GM18520 (cell line): ENCODE data around the gene HAGH.

ENCODE experiments used
- ATAC-seq: cut with Tn5 transposase; IDR thresholded peaks from one replicate; pipeline ENCODE4 v1.9.1; 2021; ENCODE audit not compliant: unreplicated experiment

Gene HAGH

DNA sequence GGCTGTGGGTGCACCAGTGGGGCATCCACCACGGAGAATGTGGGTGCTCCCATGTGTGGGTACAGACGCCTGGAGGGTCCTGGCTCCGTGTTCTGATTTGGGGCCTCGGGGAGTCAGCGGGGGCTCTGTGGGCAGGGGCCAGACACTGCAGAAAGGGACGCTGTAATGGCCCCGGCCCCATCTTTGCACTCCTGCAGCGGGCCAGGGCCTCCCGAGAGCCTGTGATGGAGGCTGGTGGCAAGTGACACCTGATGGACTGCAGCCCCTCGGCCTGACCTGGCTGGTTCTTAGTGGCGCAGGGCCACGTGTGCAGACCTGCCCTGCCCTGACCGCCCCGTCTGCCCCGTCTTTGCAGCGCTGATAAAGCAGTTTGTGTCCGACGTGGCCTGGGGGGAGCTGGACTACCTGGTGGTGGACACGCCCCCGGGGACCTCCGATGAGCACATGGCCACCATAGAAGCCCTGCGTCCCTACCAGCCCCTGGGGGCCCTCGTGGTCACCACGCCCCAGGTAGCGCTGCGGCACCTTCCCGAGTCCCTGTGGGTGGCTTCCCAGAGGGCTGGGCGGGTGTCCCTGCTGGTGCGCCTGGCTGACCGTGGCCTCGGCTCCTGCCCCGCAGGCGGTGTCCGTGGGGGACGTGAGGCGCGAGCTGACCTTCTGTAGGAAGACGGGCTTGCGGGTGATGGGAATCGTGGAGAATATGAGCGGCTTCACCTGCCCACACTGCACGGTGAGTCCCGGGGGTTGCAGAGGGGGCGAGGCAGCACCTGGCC lies 39.1 kb downstream of the HAGH start:
- no peak for ATAC-seq

- no peak for ATAC-seq
These were observed 39.6 kb downstream of the HAGH start for GRCh38 chr16:1787056-1787321.

GRCh38 chr16:1786242-1787055 lies 40.2 kb downstream of the HAGH start:
- ATAC-seq, result no peak

DNA sequence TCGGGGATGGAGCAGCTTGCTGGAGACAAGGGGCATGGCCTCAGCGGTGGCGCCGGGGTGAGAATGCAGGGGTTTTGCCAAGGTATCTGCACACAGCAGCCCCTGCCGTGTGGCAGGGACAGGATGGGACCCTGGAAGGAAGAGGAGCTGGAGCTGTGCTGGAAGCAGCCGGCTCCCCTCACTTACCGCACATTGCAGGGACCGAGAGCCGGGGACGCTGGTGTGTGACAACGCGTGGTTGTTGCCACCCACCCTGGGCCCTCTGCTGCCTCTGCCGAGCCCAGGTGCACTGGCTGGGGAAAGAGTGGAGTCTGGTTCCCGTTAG lies 40.8 kb downstream of the HAGH start:
- ATAC-seq, result no peak

- no peak for ATAC-seq
These were observed 41.4 kb downstream of the HAGH start for GRCh38 chr16:1784977-1785845.

DNA sequence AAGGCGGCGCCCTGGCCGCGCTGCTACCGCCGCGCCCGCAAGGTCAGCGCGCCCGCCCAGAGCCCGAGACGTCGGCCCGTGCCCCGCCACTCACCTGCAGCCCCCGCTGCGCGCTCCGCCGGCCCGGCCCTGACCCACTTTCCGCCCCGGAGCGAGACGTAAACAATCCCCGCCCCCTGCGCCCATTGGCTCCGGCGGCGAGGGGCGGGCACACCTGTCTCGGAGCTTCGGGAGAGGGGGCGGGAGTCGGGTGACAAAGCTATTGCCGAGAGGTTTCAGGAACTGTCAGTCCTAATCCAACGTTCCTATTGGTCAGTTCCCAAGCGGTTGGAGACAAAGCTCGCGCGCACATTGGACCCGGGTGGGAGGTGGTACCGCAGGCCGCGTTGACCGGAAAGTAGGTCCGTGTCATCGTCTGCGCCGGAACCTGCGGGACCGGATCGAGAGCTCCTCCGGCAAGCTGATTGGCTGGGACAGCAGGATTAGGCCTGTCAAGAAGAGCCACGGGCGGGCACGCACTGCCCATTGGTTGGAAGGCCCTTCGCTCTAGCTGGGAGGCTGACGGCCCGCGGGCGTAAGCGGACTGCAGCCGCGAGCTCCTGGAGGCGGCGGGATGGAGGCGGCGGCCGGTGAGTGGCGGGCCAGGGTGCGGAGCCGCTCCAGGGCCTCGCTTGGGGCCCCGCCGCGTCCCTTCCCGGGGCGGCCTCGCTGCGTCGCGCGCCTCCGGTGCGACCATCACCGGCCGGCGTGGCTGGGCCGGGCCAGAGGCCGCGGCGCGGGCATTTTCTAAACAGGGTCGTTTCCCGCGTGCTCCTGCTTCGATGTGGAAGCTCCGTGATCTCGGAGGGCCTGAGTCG lies 44.0 kb downstream of the HAGH start, which contains the start of the genes NUBP2 and SPSB3:
Gene NUBP2 (plus strand): TSS at position 553 of the 857 bp plus-strand sequence. CDS start 61 bp downstream, at position 614.
Gene SPSB3 (minus strand): TSS at position 164 of the 857 bp plus-strand sequence. CDS start 1,088 bp downstream, outside the sequence.
- peak; percentile 83 for ATAC-seq

DNA sequence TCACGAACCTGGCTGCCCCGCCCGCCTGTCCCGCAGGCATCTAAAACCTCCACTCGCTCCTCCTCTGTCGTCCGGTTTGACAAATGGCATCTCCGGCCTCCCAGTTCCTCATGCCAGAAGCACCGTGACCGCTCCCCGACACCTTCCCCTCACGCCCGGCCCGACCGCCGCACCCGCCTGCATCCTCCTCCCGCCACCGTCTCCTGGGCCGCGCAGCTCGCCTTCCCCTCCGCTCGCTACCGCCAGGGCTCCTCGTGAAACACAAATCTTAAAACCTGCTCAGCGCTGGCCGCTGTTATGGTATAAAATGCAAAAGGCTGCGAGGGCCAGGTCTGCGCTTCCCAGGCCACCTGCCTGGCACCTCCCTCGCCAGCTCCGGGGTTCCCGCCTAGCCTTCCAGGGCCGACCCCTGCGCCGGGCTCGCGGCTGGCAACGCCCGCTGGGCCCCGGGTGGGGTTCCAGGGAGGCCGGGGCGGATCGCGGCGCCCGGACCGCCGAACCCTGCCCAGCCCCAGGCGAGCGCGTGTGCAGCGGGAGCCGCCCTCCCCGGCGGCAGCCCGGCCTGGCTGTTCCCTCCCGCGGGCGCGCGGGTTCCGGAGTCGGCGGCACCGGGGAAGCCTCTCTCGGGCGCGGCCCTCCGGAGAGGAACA lies 44.7 kb downstream of the HAGH start:
- peak; percentile 1 for ATAC-seq

DNA sequence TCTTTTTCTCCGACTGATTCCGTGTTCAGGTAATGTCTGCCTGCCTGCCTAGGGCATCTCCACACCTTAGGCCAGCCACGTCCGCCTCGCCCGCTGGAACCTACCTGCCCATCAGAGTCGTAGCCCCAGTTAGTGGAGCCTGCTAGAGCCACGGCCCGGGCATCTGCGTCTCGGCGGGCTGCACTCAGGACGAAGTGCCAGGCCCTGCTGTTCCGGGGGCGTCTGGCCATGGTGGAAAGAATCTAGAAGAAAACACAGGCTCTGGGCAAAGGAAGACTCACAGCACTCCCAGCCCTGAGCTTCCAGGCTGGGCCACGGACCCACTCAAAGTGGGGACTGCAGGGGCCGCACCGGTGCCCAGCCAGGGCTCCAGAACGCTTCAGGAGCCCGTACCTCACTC lies 45.4 kb downstream of the HAGH start:
- ATAC-seq, result no peak

- ATAC-seq, result no peak
These were observed 46.0 kb downstream of the HAGH start for GRCh38 chr16:1780677-1781072.

DNA sequence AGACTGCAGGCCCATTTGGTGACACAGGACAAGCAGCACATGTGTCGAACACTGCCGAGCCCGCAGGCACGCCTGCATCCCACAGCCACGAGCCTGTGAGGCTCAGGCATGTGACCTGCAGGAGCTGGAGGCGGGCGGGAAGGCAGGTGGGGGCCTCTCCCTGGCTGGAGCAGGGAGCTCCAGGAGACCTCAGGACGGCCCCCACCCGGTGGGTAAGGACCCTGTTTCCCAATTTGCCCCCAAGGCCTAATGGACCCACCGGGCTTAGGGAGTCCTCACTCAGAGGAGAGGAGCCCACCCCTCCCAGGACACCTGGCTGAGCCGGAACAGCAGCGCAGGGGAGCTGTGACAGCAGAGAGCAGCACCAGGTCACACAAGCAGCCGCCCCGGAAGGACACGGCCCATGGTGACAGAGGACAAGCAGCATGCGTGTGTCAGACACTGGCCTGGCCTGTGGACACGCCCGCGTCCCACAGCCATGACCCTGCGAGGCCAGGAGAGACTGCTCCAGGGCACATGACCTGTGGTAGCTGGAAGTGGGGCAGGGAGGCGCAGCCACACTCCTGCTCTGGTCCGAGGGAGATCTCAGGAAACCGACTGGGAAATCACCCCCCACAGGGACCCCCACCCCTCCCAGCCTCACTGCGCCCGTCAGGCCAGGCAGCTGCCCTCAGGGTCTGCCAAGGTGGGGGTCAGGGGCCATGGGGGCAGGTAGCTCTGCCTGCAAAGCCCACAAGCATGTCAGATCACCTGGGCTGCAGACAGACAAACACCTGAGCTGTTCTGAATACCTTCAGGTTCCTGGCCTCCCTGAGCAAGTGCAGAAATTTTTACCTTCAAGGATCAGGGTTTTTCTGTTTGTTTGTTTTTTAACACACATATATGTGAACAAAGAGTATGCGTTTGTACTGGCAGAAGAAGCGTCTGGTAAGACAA lies 46.6 kb downstream of the HAGH start:
- ATAC-seq, result no peak

DNA sequence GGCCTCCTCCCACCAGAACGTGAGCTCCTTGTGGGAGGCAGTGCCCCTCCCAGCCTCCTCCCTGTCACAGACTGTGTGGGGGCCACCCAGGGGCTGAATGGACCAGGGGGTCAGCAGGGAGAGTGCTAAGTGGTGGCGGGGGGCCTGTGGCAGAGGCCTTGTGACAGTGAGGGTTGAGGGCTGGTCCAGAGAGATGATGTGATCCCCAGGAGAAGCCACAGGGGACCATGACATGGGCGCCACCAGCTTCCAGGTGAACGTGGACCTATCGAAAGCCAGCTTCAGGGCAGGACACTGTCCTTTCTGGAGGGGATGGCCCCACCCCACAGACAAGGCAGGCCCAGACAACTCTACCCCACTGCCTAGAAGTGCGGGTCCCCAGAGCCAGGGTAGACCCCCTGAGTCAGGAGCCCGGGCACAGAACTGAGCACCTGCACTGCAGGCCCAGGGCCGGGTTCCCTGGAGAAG lies 47.4 kb downstream of the HAGH start:
- no peak for ATAC-seq

- no peak for ATAC-seq
These were observed 48.1 kb downstream of the HAGH start for GRCh38 chr16:1778200-1779179.

GRCh38 chr16:1777375-1778199 lies 49.0 kb downstream of the HAGH start:
- ATAC-seq, result no peak

GRCh38 chr16:1776991-1777374 lies 49.6 kb downstream of the HAGH start:
- ATAC-seq, result no peak

- no peak for ATAC-seq
These were observed 50.0 kb downstream of the HAGH start for GRCh38 chr16:1776672-1776955.

DNA sequence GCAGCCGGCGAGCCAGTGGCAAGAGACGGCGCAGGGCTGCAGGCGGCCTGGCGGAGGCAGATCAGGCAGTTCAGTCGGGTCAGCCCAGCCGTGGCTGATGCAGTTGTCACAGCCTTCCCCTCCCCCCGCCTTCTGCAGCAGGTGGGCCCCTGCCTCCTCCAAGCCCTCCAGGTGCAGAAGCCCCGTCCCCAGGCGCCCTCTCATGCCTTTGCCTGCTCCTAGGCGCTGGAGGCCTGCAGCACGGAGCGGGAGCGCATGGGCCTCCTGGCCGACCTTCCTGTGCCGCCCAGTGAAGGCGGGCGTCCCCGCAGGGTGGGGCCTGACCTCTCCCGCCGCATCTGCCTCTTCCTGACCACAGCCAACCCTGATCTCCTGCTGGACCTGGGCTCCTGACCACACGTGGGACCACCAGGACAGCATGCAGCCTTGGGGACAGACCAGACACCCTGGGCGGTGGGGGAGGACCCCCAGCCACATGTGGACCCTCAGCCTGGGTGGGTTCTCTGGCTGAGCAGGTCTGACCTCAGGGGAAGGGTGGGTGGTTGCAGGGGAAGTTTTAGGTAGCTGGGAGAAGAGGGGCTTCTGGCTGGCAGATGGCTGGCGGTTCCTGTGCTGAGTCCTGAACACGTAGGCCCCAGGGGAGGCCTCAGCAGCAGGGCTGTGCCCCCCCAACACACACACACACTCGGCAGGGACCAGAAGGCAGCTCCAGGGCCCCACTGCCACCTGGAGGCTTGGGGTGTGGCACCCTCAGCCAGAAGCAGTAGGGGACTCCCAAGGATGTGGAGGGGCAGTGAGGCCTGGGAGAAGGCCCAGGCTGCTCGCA lies 50.6 kb downstream of the HAGH start:
- no peak for ATAC-seq
